ENCODE measurements around the gene GABPA. TPM values are rescaled to one million over a fixed set of nuclear protein-coding genes. Genes with fewer than 3 reads are reported as not detected.

The GABPA gene
- total and polyA plus RNA-seq, 2 of the 13 experiments (the other 11 are each of a cell fraction or from before 2014, with no cell fraction given) = 7.4 to 13.2 TPM

- no peak for TF ChIP-seq NFAT5 (CRISPR knock-in tag; IDR thresholded peaks at IDR 0.05)
- TF ChIP-seq ZBTB25 (CRISPR knock-in tag; IDR thresholded peaks at IDR 0.05) = no peak
- no peak for TF ChIP-seq ZNF704 (CRISPR knock-in tag; IDR thresholded peaks at IDR 0.05; ENCODE audit: borderline replicate concordance)
- TF ChIP-seq ZBTB44 (CRISPR knock-in tag; IDR thresholded peaks at IDR 0.05) = no peak
- peak; percentile 48; the same call in 1 of the 2 replicates for TF ChIP-seq FOSL1 (CRISPR knock-in tag; IDR thresholded peaks at IDR 0.05; ENCODE audit: borderline replicate concordance)
- TF ChIP-seq CTCF (CRISPR knock-in tag; IDR thresholded peaks at IDR 0.05) = peak; percentile 54
- TF ChIP-seq SMAD3 (CRISPR knock-in tag; IDR thresholded peaks at IDR 0.05) = no peak
- no peak for TF ChIP-seq ZNF20 (CRISPR knock-in tag; IDR thresholded peaks at IDR 0.05)
- peak; percentile 14; the same call in 1 of the 2 replicates for TF ChIP-seq STAG1 (CRISPR knock-in tag; IDR thresholded peaks at IDR 0.05)
- no peak for TF ChIP-seq ZNF264 (CRISPR knock-in tag; IDR thresholded peaks at IDR 0.05)
- peak; percentile 94 for TF ChIP-seq ZFAT (CRISPR knock-in tag; conservative IDR thresholded peaks at IDR 0.05)
- no peak for TF ChIP-seq ZNF639 (CRISPR knock-in tag; conservative IDR thresholded peaks at IDR 0.05)
- TF ChIP-seq TFE3 (CRISPR knock-in tag; IDR thresholded peaks at IDR 0.05) = no peak
- no peak for TF ChIP-seq POLR2AphosphoS2 (IDR thresholded peaks at IDR 0.05; ENCODE audit: low read depth, low read length)
Observed at GRCh38 chr21:25790122-25790877, 55.5 kb downstream of the GABPA start (continued).
